HG03520 (cell line): ENCODE results near the gene RIPOR1.
A peak's percentile ranks its signal among the peaks of the same experiment; 100 is the strongest.
"Not testable (repeated sequence)": the region's sequence is repeated elsewhere in the genome, so short reads cannot be mapped to it uniquely, and the experiment has no call there.

ENCODE experiments used
- ATAC-seq: cut with Tn5 transposase; IDR thresholded peaks from one replicate; pipeline ENCODE4 v1.9.1; 2021; ENCODE audit warnings: mild to moderate bottlenecking, moderate library complexity; ENCODE audit not compliant: unreplicated experiment

The RIPOR1 gene

DNA sequence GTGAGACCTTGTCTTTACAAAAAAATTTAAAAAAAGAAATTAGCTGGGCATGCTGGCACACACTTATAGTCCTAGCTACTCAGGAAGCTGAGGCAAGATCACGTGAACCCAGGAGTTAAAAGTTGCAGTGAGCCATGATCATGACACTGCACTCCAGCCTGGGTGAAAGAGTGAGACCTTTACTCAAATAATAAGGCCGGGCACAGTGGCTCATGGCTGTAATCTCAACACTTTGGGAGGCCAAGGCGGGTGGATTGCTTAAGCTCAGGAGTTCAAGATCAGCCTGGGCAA lies 11.5 kb upstream of the RIPOR1 start:
- no peak for ATAC-seq

GRCh38 chr16:67517661-67518423 lies 10.8 kb upstream of the RIPOR1 start:
- no peak for ATAC-seq

- ATAC-seq: no peak
Observed at GRCh38 chr16:67518676-67519075, 10.0 kb upstream of the RIPOR1 start.

DNA sequence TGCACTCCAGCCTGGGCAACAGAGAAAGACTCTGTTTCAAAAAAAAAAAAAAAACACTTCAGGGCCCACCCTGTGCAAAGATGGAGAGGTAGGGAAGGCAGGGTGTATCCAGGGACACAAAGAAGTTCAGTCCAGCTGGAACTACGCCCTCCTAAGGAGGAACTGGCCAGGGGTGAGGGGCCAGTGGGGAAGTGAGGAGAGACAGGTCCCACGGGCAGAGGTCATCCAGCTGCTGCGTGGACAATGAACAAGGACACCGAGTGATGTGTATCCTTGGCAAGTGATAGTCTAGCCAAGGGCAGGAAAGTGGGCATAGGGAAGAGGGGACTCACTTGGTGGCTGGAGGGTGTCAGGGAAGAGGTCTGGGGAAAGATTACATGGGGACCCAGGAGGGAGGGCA lies 9.4 kb upstream of the RIPOR1 start:
- no peak for ATAC-seq

GRCh38 chr16:67521095-67521804 lies 7.4 kb upstream of the RIPOR1 start:
- ATAC-seq: peak; percentile 72

DNA sequence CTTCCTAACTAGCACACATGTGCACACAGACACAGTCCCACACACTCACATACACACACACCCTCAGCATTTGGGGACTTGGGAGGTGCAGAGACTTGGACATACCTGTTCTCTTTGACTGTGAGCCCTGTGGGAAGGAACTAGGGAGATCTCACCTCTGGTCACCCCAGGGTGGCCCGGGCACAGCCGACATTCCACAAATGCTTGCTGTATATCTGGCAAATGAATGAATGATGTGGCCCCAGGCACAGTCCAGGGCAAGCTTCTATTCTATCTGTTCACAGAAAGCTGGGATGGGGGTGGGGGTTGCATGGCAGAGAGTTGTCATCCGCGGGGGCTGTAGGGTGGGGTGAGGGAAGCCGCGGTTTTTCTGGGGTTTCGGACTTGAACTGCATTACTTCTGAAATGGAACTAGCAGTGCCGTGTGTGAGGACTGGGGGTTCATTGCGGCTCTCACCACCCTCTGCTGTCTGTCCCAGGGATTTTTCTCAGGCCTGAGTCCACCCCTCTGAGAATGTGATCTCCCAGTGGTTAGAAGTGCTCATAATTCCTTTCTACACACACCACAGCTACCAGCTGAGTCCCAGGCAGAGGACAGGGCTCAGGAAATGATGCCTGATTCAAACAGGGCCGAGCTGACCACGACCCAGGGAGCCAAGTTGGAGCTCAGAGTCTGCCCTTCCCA lies 3.3 kb upstream of the RIPOR1 start:
- ATAC-seq: no peak

DNA sequence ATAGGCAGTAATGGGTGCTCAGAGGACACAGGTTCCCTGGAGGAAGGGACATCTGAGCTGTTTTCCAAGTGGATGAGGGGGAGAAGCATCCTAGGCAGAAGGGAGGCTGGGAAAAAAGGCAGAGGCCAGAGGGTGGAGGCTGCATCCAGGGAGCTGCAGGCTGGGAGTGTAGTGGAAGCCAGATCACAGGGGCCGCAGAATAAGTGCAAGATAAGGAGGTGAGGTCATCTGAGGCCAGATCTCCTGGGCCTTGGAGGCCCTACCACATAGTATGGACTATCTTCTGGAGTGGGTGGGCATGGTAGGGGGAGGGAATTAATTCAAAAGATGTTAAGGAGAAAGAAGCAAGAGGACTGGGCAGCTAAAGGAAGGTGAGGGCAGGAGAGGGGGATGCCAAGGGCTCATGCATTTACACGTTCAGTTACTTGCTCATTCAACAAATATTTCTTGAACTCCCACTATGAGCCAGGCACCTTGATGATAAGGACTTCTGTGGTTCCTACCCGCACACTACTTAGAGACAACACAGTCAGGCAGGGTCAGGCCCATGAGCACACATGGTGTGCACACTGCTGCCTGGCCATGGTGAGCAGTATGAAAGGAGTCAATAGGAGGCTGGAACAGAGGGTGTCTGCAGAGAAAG lies 2.4 kb upstream of the RIPOR1 start:
- no peak for ATAC-seq

GRCh38 chr16:67528870-67529581 lies 397 bp downstream of the RIPOR1 start:
- ATAC-seq: no peak

DNA sequence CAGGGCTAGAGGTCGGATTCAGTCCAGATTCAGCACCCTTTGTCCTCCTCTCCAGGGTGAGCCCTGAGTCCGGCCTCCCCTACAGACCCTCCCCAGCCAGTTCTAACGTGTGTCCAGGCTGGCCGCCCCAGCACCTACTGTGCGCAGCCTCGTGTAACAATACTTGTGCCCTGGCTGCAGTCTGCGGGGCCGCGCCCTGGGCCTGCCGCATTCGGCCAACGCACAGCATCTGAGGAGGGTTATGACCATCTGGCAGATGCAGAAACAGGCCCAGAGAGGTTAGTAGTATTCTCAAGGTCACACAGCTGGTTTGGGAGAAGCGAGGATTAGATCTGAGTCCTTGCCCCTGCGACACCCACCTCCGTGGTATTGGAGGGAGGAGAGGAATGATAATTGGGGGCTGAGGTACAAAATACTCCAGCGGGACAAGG lies 968 bp downstream of the RIPOR1 start:
- ATAC-seq: no peak

- ATAC-seq: no peak
Observed at GRCh38 chr16:67530013-67530939, 1.6 kb downstream of the RIPOR1 start.

DNA sequence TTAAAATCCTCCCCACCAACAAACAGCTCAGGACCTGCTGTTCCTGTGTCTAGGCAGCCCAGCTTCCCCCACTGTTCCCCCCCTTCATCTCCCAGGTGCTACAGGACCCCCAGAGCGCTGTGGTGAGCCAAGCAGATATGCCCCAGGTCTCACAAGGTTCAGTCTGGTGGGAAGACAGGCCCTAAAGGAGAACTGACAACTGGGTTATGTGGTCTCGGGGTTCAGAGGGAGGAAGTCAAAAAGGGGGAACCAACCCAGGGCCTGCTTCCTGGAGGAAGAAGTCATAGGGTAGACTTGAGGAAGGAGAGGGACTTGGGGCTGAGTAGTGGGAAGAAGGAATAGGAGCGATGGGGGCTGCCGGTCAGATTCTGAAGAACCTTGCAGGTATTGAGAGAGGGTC lies 2.6 kb downstream of the RIPOR1 start:
- no peak for ATAC-seq

- no peak for ATAC-seq
Observed at GRCh38 chr16:67533024-67533560, 4.5 kb downstream of the RIPOR1 start.

- not testable (repeated sequence) for ATAC-seq
Observed at GRCh38 chr16:67533987-67534386, 5.4 kb downstream of the RIPOR1 start.

GRCh38 chr16:67534431-67534830 lies 5.8 kb downstream of the RIPOR1 start:
- no peak for ATAC-seq

DNA sequence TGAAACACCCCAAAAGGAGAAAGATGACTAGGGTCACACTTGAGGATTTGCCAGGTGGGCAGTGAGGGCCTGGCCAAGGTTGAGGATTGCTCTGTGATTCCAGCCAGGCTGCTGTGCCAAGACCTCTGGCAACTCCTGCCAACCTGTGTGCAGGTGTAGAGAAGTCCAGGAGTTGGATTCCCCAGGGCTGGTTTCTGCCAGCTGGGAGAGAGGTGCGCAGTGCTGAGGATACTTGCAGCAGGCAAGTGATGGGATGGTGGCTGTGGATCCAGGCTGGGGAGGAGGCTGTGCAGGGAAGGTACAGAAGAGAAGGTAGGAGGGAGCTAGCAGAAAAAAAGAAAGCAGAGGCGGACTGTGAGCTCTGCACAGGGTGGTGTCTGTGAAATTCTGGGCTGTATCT lies 6.6 kb downstream of the RIPOR1 start:
- no peak for ATAC-seq

DNA sequence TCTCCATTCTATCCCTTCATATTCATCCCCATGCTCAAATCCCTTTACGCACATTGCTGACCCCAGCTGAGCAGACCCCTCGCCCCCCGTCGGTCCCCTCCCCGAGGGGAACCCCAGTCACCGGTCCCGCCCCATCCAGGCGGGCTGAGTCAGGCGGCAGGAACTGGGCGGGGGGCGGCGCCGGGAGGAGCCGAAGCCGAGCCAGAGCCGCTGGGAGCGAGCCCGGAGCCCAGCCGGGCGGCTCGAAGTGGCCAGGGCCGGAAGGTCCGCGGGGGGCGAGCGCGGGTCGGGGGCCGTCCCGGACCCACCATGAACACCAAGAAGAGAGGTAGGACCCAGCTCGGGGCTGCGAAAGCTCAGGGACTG lies 8.6 kb downstream of the RIPOR1 start:
- ATAC-seq: no peak

DNA sequence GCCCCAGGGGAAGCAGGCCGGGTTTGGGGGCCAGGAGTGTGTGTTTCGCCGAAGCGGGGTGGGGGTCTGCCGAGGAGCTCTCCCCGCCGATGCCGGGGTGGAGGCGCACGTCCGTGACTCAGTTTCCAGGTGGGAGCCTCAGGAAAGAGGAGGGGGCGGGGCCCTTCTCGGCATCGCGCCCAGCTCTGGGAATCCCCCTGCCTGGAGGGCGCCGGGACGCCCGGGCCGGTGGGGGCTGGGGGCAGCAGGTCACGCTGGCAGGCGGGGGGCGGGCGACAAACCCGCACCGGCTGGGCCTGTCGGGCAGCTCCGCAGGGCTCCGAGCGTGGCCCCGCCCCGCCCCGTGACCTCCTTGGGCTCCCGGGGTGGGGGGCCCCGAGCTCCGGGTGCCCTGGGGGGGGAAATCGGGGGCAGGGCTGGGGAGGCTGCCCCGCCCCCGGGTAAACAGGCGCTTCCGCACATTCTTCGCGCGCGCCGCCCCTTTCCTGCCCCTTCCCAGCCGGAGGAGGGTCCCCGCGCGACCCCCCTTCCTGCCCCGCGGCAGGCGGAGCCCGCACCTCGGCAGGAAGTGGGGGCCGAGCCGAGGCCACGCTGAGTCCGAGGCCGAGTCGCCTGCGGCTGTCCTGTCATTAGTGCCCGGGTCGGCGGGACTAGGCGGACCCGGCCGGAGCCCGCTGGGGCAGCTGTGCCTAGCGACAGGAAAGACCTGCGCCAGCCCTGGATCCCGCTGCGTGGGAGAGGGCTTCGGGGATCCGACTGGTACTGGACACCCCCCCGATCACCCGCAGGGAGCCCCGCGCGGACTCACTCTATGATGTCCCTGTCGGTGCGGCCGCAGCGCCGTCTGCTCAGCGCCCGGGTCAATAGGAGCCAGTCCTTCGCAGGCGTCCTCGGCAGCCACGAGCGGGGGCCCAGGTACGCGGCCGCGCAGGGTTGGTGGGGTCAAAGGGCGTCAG lies 9.3 kb downstream of the RIPOR1 start:
- ATAC-seq: no peak

- ATAC-seq: no peak
Observed at GRCh38 chr16:67538666-67539101, 10.1 kb downstream of the RIPOR1 start.

- ATAC-seq: no peak
Observed at GRCh38 chr16:67539271-67539670, 10.6 kb downstream of the RIPOR1 start.
